ENCODE measurements around the gene EHBP1L1. TPM values are rescaled to one million over a fixed set of nuclear protein-coding genes. Genes with fewer than 3 reads are reported as not detected.
"Not testable (repeated sequence)": the region's sequence is repeated elsewhere in the genome, so short reads cannot be mapped to it uniquely, and the experiment has no call there.

The EHBP1L1 gene
- total RNA-seq, 2 donors from 2014 or later, result 6.2 to 9.8 TPM

- no peak overlapping the region for H3K4me3 Mint-ChIP-seq
- no peak for DNase-seq
- no peaks in the 10 kb centered on the region for H3K9me3 Mint-ChIP-seq
- Histone ChIP-seq H3K36me3 (ENCODE audit: control insufficient read depth, insufficient read depth, low read length) (no peaks in the 10 kb centered on the region), H3K27me3 (ENCODE audit: control insufficient read depth, insufficient read depth, low read length, poor library complexity, severe bottlenecking) (no peaks in the 10 kb centered on the region), H3K9ac (ENCODE audit: extremely low read depth, low read length, poor library complexity, severe bottlenecking) (no peak overlapping the region), H3K9me3 (ENCODE audit: control insufficient read depth, low read length) (no peaks in the 10 kb centered on the region), H3K4me3 (ENCODE audit: low read length) (no peak overlapping the region), H3K27ac (ENCODE audit: low read depth, low read length) (no peak overlapping the region), H3K4me1 (ENCODE audit: control insufficient read depth, insufficient read depth, low read length) (peaks cover 13% of the 10 kb centered on the region)
- peaks cover 5% of the 10 kb centered on the region for H3K36me3 Mint-ChIP-seq (ENCODE audit: low read depth)
- WGBS, 2 experiments (ENCODE audit: insufficient coverage in 1 of 2, insufficient read length in 1 of 2), result 92% methylated on average over 4 of the region's 4 CpGs
- no peak for TF ChIP-seq CTCF (conservative IDR thresholded peaks at IDR 0.05)
- H3K27ac Mint-ChIP-seq, result no peak overlapping the region
- peaks cover 11% of the 10 kb centered on the region for H3K4me1 Mint-ChIP-seq
- peaks cover 24% of the 10 kb centered on the region for H3K27me3 Mint-ChIP-seq (ENCODE audit: insufficient read depth)
Measured at GRCh38 chr11:65563601-65564000, 12.3 kb upstream of the EHBP1L1 start.

GRCh38 chr11:65564879-65565559 lies 10.8 kb upstream of the EHBP1L1 start:
- not testable (repeated sequence) for DNase-seq; H3K4me1 ChIP-seq (ENCODE audit: control insufficient read depth, insufficient read depth, low read length); H3K27ac Mint-ChIP-seq; H3K4me3 Mint-ChIP-seq; H3K4me3 ChIP-seq (ENCODE audit: low read length); H3K9me3 Mint-ChIP-seq; H3K27me3 ChIP-seq (ENCODE audit: control insufficient read depth, insufficient read depth, low read length, poor library complexity, severe bottlenecking); H3K36me3 ChIP-seq (ENCODE audit: control insufficient read depth, insufficient read depth, low read length); H3K36me3 Mint-ChIP-seq (ENCODE audit: low read depth); H3K9me3 ChIP-seq (ENCODE audit: control insufficient read depth, low read length); H3K9ac ChIP-seq (ENCODE audit: extremely low read depth, low read length, poor library complexity, severe bottlenecking); H3K27ac ChIP-seq (ENCODE audit: low read depth, low read length)
- 95 to 96% methylated on average over 4 to 12 of the region's 12 CpGs for WGBS, 2 experiments (ENCODE audit: insufficient coverage in 1 of 2, insufficient read length in 1 of 2)
- peaks cover 19% of the 10 kb centered on the region for H3K4me1 Mint-ChIP-seq
- peaks cover 18% of the 10 kb centered on the region for H3K27me3 Mint-ChIP-seq (ENCODE audit: insufficient read depth)

- no peaks in the 10 kb centered on the region for H3K36me3 ChIP-seq (ENCODE audit: control insufficient read depth, insufficient read depth, low read length)
- H3K9ac ChIP-seq (ENCODE audit: extremely low read depth, low read length, poor library complexity, severe bottlenecking), result no peak overlapping the region
- no peak overlapping the region for H3K27ac ChIP-seq (ENCODE audit: low read depth, low read length)
- Mint-ChIP-seq H3K4me1 (peaks cover 14% of the 10 kb centered on the region), H3K27ac (no peak overlapping the region), H3K4me3 (no peak overlapping the region), H3K9me3 (no peaks in the 10 kb centered on the region), H3K27me3 (ENCODE audit: insufficient read depth) (peaks cover 11% of the 10 kb centered on the region), H3K36me3 (ENCODE audit: low read depth) (peaks cover 7% of the 10 kb centered on the region)
- H3K4me3 ChIP-seq (ENCODE audit: low read length), result no peak overlapping the region
- H3K9me3 ChIP-seq (ENCODE audit: control insufficient read depth, low read length), result no peaks in the 10 kb centered on the region
- DNase-seq, result no peak
- H3K27me3 ChIP-seq (ENCODE audit: control insufficient read depth, insufficient read depth, low read length, poor library complexity, severe bottlenecking), result no peaks in the 10 kb centered on the region
- peaks cover 4% of the 10 kb centered on the region for H3K4me1 ChIP-seq (ENCODE audit: control insufficient read depth, insufficient read depth, low read length)
- WGBS, 2 experiments (ENCODE audit: insufficient coverage in 1 of 2, insufficient read length in 1 of 2), result 92 to 100% methylated on average over 5 to 7 of the region's 7 CpGs
- no peak for TF ChIP-seq CTCF (conservative IDR thresholded peaks at IDR 0.05)
Measured at GRCh38 chr11:65565624-65566453, 10.0 kb upstream of the EHBP1L1 start.
